Measurements from ENCODE around the gene ZBTB12. TPM values are rescaled to one million over a fixed set of nuclear protein-coding genes. Genes with fewer than 3 reads are reported as not detected.
"Not testable (repeated sequence)": the region's sequence is repeated elsewhere in the genome, so short reads cannot be mapped to it uniquely, and the experiment has no call there.

ZBTB12 gene
- total RNA-seq, 2 experiments from 2014 or later: 17.6 to 20.2 TPM

DNA sequence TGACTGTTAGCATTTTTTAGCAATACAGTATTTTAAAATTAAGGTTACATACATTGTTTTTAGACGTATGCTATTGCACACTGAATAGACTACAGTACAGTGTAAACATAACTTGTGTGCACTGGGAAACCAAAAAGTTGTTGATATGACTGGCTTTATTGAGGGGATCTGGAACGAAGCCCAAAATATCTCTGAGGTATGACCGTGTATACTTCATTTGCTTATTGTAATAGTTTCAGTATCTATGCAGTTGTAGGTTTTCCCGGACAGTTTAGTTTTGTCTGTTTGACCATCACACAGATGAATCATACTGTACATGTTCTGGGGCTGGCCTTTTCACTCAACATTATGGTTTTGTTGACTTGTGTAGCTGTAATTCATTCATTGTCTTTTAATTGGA lies 6.9 kb upstream of the ZBTB12 start:
- intact Hi-C loops (cut with micrococcal nuclease; ENCODE audit: unreplicated experiment): no loop called here
- Histone ChIP-seq H3K27ac (ENCODE audit: low read depth, low read length, poor library complexity, severe bottlenecking) (no peak overlapping the region), H3K36me3 (ENCODE audit: insufficient read depth, low read length) (no peaks in the 10 kb centered on the region), H4K20me1 (ENCODE audit: insufficient read depth, low read length) (no peaks in the 10 kb centered on the region), H3K9me2 (ENCODE audit: insufficient read depth, low read length) (no peaks in the 10 kb centered on the region), H3K79me2 (ENCODE audit: insufficient read depth, low read depth, low read length) (no peaks in the 10 kb centered on the region), H3K4me2 (ENCODE audit: low read length) (no peak overlapping the region), H2AFZ (ENCODE audit: low read length) (peak overlapping the region; percentile 8; the same call in 1 of the 2 replicates), H3K4me3 (ENCODE audit: low read depth, low read length, poor library complexity, severe bottlenecking) (no peak overlapping the region), H3K4me1 (ENCODE audit: insufficient read depth, low read length, poor library complexity, severe bottlenecking) (peaks cover 4% of the 10 kb centered on the region), H3K9me3 (ENCODE audit: low read length) (no peaks in the 10 kb centered on the region)
- BruUV-seq (replicated peaks): no TSS peak
- ChIA-PET CTCF (ENCODE audit: unreplicated experiment) (no interaction called here), POLR2A (interaction anchor here (0.6 kb wide), 1 partner anchor 66 kb away, joined by 9 read pairs; no protein-coding TSS in a partner anchor)
- no peak for DNase-seq (ENCODE audit: low spot score)
- TF ChIP-seq, protein P1, sequence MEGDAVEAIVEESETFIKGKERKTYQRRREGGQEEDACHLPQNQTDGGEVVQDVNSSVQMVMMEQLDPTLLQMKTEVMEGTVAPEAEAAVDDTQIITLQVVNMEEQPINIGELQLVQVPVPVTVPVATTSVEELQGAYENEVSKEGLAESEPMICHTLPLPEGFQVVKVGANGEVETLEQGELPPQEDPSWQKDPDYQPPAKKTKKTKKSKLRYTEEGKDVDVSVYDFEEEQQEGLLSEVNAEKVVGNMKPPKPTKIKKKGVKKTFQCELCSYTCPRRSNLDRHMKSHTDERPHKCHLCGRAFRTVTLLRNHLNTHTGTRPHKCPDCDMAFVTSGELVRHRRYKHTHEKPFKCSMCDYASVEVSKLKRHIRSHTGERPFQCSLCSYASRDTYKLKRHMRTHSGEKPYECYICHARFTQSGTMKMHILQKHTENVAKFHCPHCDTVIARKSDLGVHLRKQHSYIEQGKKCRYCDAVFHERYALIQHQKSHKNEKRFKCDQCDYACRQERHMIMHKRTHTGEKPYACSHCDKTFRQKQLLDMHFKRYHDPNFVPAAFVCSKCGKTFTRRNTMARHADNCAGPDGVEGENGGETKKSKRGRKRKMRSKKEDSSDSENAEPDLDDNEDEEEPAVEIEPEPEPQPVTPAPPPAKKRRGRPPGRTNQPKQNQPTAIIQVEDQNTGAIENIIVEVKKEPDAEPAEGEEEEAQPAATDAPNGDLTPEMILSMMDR (conservative IDR thresholded peaks at IDR 0.05; ENCODE audit: low read length): no peak
- no peak for TF ChIP-seq EZH2phosphoT487 (IDR thresholded peaks at IDR 0.05; ENCODE audit: borderline replicate concordance, low read depth, low read length)

DNA sequence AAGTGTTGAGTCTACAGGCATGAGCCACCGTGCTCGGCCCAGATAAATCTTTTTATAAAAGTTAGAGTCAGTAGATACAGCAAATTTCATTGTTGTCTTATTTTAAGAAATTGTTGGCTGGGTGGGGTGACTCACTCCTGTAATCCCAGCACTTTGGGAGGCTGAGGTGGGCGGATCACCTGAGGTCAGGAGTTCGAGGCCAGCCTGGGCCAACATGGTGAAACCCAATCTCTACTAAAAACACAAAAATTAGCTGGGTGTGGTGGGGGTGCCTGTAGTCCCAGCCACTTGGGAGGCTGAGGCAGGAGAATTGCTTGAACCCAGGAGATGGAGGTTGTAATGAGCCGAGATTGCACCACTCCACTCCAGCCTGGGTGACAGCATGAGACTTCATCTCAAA lies 6.4 kb upstream of the ZBTB12 start:
- ChIA-PET CTCF (ENCODE audit: unreplicated experiment) (interaction anchor here (0.6 kb wide), 1 partner anchor 29 kb away, joined by 10 read pairs; no protein-coding TSS in a partner anchor), POLR2A (interaction anchor here (0.6 kb wide), 1 partner anchor 293 kb away, joined by 3 read pairs; the partner anchor contains the start of gene AIF1)
- DNase-seq (ENCODE audit: low spot score); intact Hi-C loops (cut with micrococcal nuclease; ENCODE audit: unreplicated experiment); H3K9me2 ChIP-seq (ENCODE audit: insufficient read depth, low read length); H4K20me1 ChIP-seq (ENCODE audit: insufficient read depth, low read length); H2AFZ ChIP-seq (ENCODE audit: low read length); H3K4me1 ChIP-seq (ENCODE audit: insufficient read depth, low read length, poor library complexity, severe bottlenecking); H3K4me2 ChIP-seq (ENCODE audit: low read length); H3K9me3 ChIP-seq (ENCODE audit: low read length); H3K79me2 ChIP-seq (ENCODE audit: insufficient read depth, low read depth, low read length); H3K4me3 ChIP-seq (ENCODE audit: low read depth, low read length, poor library complexity, severe bottlenecking); BruUV-seq (replicated peaks); H3K27ac ChIP-seq (ENCODE audit: low read depth, low read length, poor library complexity, severe bottlenecking); H3K36me3 ChIP-seq (ENCODE audit: insufficient read depth, low read length): not testable (repeated sequence)

DNA sequence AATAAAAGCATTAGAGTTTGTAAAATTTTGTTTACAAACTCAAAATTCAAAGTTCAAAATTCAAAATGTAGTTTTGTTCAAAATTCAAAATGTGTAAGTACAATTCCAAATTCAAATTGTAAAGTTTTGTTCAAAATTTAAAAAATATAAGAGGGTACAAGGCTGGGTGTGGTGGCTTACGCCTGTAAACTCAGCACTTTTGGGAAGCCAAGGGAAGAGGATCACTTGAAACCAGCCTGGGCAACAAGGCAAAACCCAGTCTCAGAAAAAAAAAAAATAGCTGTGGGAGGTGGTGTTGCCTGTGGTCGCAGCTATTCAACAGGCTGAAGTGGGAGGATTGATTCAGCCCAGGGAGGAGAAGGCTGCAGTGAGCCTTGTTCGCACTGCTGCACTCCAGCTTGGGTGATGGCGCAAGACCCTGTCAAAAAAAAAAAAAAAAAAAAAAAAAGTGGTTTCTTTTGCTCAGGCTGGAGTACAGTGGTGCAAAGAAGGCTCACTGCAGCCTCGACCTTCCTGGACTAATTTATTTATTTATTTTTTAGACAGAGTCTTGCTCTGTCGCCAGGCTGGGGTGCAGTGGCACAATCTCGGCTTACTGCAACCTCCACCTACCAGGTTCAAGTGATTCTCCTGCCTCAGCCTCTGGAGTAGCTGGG lies 5.4 kb upstream of the ZBTB12 start:
- Histone ChIP-seq H3K9me3 (ENCODE audit: low read length) (no peaks in the 10 kb centered on the region), H3K4me1 (ENCODE audit: insufficient read depth, low read length, poor library complexity, severe bottlenecking) (peaks cover 11% of the 10 kb centered on the region), H3K36me3 (ENCODE audit: insufficient read depth, low read length) (no peaks in the 10 kb centered on the region), H4K20me1 (ENCODE audit: insufficient read depth, low read length) (no peaks in the 10 kb centered on the region), H2AFZ (ENCODE audit: low read length) (no peak overlapping the region), H3K9me2 (ENCODE audit: insufficient read depth, low read length) (no peaks in the 10 kb centered on the region), H3K79me2 (ENCODE audit: insufficient read depth, low read depth, low read length) (no peaks in the 10 kb centered on the region), H3K4me2 (ENCODE audit: low read length) (no peak overlapping the region), H3K27ac (ENCODE audit: low read depth, low read length, poor library complexity, severe bottlenecking) (no peak overlapping the region), H3K4me3 (ENCODE audit: low read depth, low read length, poor library complexity, severe bottlenecking) (no peak overlapping the region)
- intact Hi-C loops (cut with micrococcal nuclease; ENCODE audit: unreplicated experiment): no loop called here
- no peak for DNase-seq (ENCODE audit: low spot score)
- no peak for TF ChIP-seq EZH2phosphoT487 (IDR thresholded peaks at IDR 0.05; ENCODE audit: borderline replicate concordance, low read depth, low read length)
- TF ChIP-seq, protein P1 (conservative IDR thresholded peaks at IDR 0.05; ENCODE audit: low read length): no peak
- BruUV-seq (replicated peaks): no TSS peak
- ChIA-PET CTCF (ENCODE audit: unreplicated experiment) (interaction anchor here (0.6 kb wide), 1 partner anchor 30 kb away, joined by 10 read pairs; no protein-coding TSS in a partner anchor), POLR2A (interaction anchor here (0.6 to 0.7 kb wide), 3 partner anchors 34 to 1870 kb away, joined by 3 to 4 read pairs (median 3); partner anchors contain the start of gene AIF1)

DNA sequence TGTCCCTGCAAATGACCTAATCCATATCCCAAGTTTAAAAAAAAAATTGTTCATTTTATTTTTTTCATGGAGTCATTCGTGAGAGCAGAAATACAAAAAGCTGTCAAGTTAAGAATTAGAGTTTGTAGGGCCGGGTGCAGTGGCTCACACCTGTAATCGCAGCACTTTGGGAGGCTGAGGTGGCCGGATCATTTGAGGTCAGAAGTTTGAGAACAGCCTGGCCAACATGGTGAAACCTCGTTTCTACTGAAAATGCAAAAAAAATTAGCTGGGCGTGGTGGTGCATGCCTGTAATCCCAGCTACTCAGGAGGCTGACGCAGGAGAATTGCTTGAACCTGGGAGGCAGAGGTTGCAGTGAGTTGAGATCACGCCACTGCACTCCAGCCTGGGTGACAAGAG lies 4.8 kb upstream of the ZBTB12 start:
- H3K4me3 ChIP-seq (ENCODE audit: low read depth, low read length, poor library complexity, severe bottlenecking); H3K79me2 ChIP-seq (ENCODE audit: insufficient read depth, low read depth, low read length); BruUV-seq (replicated peaks); H2AFZ ChIP-seq (ENCODE audit: low read length); H3K9me2 ChIP-seq (ENCODE audit: insufficient read depth, low read length); H3K9me3 ChIP-seq (ENCODE audit: low read length); CTCF ChIA-PET (ENCODE audit: unreplicated experiment); DNase-seq (ENCODE audit: low spot score); intact Hi-C loops (cut with micrococcal nuclease; ENCODE audit: unreplicated experiment); H3K27ac ChIP-seq (ENCODE audit: low read depth, low read length, poor library complexity, severe bottlenecking); H3K4me2 ChIP-seq (ENCODE audit: low read length); H4K20me1 ChIP-seq (ENCODE audit: insufficient read depth, low read length); H3K36me3 ChIP-seq (ENCODE audit: insufficient read depth, low read length): not testable (repeated sequence)
- POLR2A ChIA-PET: interaction anchor here (0.7 to 1.5 kb wide), 2 partner anchors 18 to 35 kb away, joined by 4 read pairs; no protein-coding TSS in a partner anchor
- peaks cover 12% of the 10 kb centered on the region for H3K4me1 ChIP-seq (ENCODE audit: insufficient read depth, low read length, poor library complexity, severe bottlenecking)

Data from OCI-LY7 (cell line).